H1 (cell line): Measurements from ENCODE around the gene PNMA1. TPM values are rescaled to one million over a fixed set of nuclear protein-coding genes. Genes with fewer than 3 reads are reported as not detected.

ENCODE experiments used
- CHD7 ChIP-seq: fragments of 300-600 bp; sonication (generic); IDR thresholded peaks from 2 replicates; pipeline ENCODE4 v1.7.1; 2012; ENCODE audit warnings: low read length, moderate library complexity, mild to moderate bottlenecking, inconsistent platforms; ENCODE audit not compliant: insufficient replicate concordance
- CTCF ChIP-seq, 3 experiments: IDR thresholded peaks; 1 replicate in 2 of 3; 2 replicates in 1 of 3; pipeline versions ENCODE4 v1.5.1 to v1.6.1; 2011; ENCODE audit warnings: low read length in 3 of 3, mild to moderate bottlenecking in 3 of 3, inconsistent platforms in 2 of 3, low read depth in 1 of 3, moderate library complexity in 1 of 3; ENCODE audit not compliant: insufficient read depth in 1 of 3; ENCODE audit errors: control extremely low read depth in 1 of 3
- EGR1 ChIP-seq: IDR thresholded peaks from 2 replicates; pipeline ENCODE4 v1.6.1; 2011; ENCODE audit warnings: low read depth, low read length, borderline replicate concordance
- KDM1A ChIP-seq: fragments of 200-600, 300-600 bp; sonication (generic); IDR thresholded peaks from 2 replicates; pipeline ENCODE4 v1.7.1; 2016; ENCODE audit warnings: mild to moderate bottlenecking, low read length, borderline replicate concordance
- MAX ChIP-seq: IDR thresholded peaks from 2 replicates; pipeline ENCODE4 v1.6.1; 2012; ENCODE audit warnings: inconsistent platforms
- RXRA ChIP-seq: IDR thresholded peaks from 2 replicates; pipeline ENCODE4 v1.6.1; 2011; ENCODE audit warnings: low read depth, mild to moderate bottlenecking, low read length, moderate library complexity; ENCODE audit not compliant: insufficient read depth
- SUZ12 ChIP-seq: fragments of 200-600 bp; sonication (generic); IDR thresholded peaks from 2 replicates; pipeline ENCODE4 v1.6.1; 2012; ENCODE audit warnings: mild to moderate bottlenecking, inconsistent platforms, low read length, moderate library complexity, mixed read lengths
- YY1 ChIP-seq: IDR thresholded peaks from 2 replicates; pipeline ENCODE4 v1.6.1; 2011; ENCODE audit warnings: low read depth, mild to moderate bottlenecking, low read length
- polyA plus RNA-seq, 7 experiments: library from polyadenylated mRNA; depleted of rRNA in 3 of 7; stranded (reverse) in 5 of 7; unstranded in 2 of 7; fragments of >200 nt in 5 of 7; fragments of 200-250 nt in 2 of 7; gene quantifications; 1 replicate in 5 of 7; 2 replicates in 1 of 7; 4 replicates in 1 of 7; pipeline versions ENCODE4 v1.2.1 to v1.2.3, GENCODE V29; 2011 to 2013; ENCODE audit warnings: missing spikeins in 2 of 7, mixed read lengths in 2 of 7
- total RNA-seq: library from RNA; stranded (reverse); fragmentation: NEBNext Ultra II Directional; extraction: Animal tissue kit (Norgen Biotek cat#: 25700); gene quantifications from 2 replicates; pipeline ENCODE4 v1.2.1, GENCODE V29; 2021

Gene PNMA1
- total and polyA plus RNA-seq, 2 of the 8 experiments (the other 6 are each of a cell fraction or from before 2014, with no cell fraction given): 15.8 to 52.7 TPM

- no peak for TF ChIP-seq CHD7
- TF ChIP-seq CTCF (IDR thresholded peaks at IDR 0.05; ENCODE audit: control extremely low read depth in 1 of 3, insufficient read depth in 1 of 3, low read depth in 1 of 3, low read length in 3 of 3): no peak
- TF ChIP-seq KDM1A: no peak
- no peak for TF ChIP-seq RXRA
- TF ChIP-seq SUZ12: no peak
- TF ChIP-seq EGR1: no peak
- TF ChIP-seq YY1: no peak
- TF ChIP-seq MAX: no peak
Observed at GRCh38 chr14:73755434-73756014, 41.3 kb upstream of the PNMA1 start (continued).
